Transverse colon (tissue), 3 donors: ENCODE measurements around the gene PLXND1.

Experiments used
- CTCF ChIP-seq, 5 experiments: fragments of 200-600 bp in 3 of 5; fragments of 450-650 bp in 2 of 5; sonication (generic) in 3 of 5; IDR thresholded peaks; 1 replicate in 2 of 5; 2 replicates in 3 of 5; pipeline ENCODE4 v1.5.1; 2016 to 2017; ENCODE audit warnings: antibody characterized with exemption in 5 of 5, inconsistent platforms in 3 of 5, mild to moderate bottlenecking in 2 of 5, moderate library complexity in 1 of 5
- POLR2A ChIP-seq: fragments of 450-650 bp; IDR thresholded peaks from one replicate; pipeline ENCODE4 v1.6.1; 2016; ENCODE audit warnings: antibody characterized with exemption, mild to moderate bottlenecking, moderate library complexity

GRCh38 chr3:129571605-129572547 is 34.6 kb downstream of the PLXND1 start:
- TF ChIP-seq POLR2A: no peak
- no peak for TF ChIP-seq CTCF (IDR thresholded peaks at IDR 0.05)
